GM12891 (cell line): ENCODE data around the gene RACK1.

Experiments
- DNase-seq: peaks from one replicate; pipeline ENCODE4 v3.0.0; 2011; ENCODE audit warnings: low spot score; ENCODE audit not compliant: insufficient read length
- FAIRE-seq: peaks from 2 replicates; lab custom pipeline; 2011; peaks lifted over from hg19 to GRCh38; lab: Jason Lieb, UNC
- PAX5 ChIP-seq: IDR thresholded peaks from 2 replicates; pipeline ENCODE4 v1.6.1; 2011; ENCODE audit warnings: low read length, moderate library complexity, mild to moderate bottlenecking; ENCODE audit not compliant: insufficient read depth, severe bottlenecking
- POLR2A ChIP-seq: IDR thresholded peaks from 2 replicates; pipeline ENCODE4 v1.6.1; 2011; ENCODE audit warnings: low read depth, low read length, control low read depth
- POLR2AphosphoS5 ChIP-seq: IDR thresholded peaks from 2 replicates; pipeline ENCODE4 v1.6.1; 2011; ENCODE audit warnings: low read depth, low read length, control low read depth
- POU2F2 ChIP-seq: IDR thresholded peaks from 2 replicates; pipeline ENCODE4 v1.6.1; 2011; ENCODE audit warnings: low read depth, mild to moderate bottlenecking, control low read depth, low read length, moderate library complexity
- SPI1 ChIP-seq: IDR thresholded peaks from 2 replicates; pipeline ENCODE4 v1.6.1; 2011; ENCODE audit warnings: low read depth, low read length, control low read depth
- TAF1 ChIP-seq: IDR thresholded peaks from 2 replicates; pipeline ENCODE4 v1.6.1; 2011; ENCODE audit warnings: low read depth, low read length, control low read depth

The RACK1 gene

GRCh38 chr5:181234455-181235306 lies 9.0 kb downstream of the RACK1 start:
- FAIRE-seq (no peak), DNase-seq (no peak)
- TF ChIP-seq SPI1 (no peak), POLR2A (peak; percentile 68), POLR2AphosphoS5 (peak; percentile 84), POU2F2 (peak; percentile 58), TAF1 (no peak)

GRCh38 chr5:181233801-181234454 lies 9.8 kb downstream of the RACK1 start:
- no peak for FAIRE-seq

GRCh38 chr5:181233088-181233800 lies 10.5 kb downstream of the RACK1 start:
- TF ChIP-seq POLR2AphosphoS5 (no peak; the same call in 1 of the 2 replicates), TAF1 (no peak), SPI1 (no peak), PAX5 (no peak), POLR2A (no peak), POU2F2 (no peak)
- FAIRE-seq (no peak), DNase-seq (no peak)

More at GRCh38 chr5:181233801-181234454, 9.8 kb downstream of the RACK1 start:
- no peak for DNase-seq
- TF ChIP-seq TAF1: no peak
- no peak for TF ChIP-seq POU2F2
- TF ChIP-seq POLR2A: no peak
- TF ChIP-seq POLR2AphosphoS5: no peak; the same call in 1 of the 2 replicates
- no peak for TF ChIP-seq SPI1
- TF ChIP-seq PAX5: no peak

GRCh38 chr5:181232593-181232992 lies 11.1 kb downstream of the RACK1 start:
- DNase-seq (no peak), FAIRE-seq (no peak)
- no peak for TF ChIP-seq SPI1
- TF ChIP-seq PAX5: no peak
- TF ChIP-seq POLR2A: no peak
- no peak for TF ChIP-seq POLR2AphosphoS5
- TF ChIP-seq TAF1: no peak
- TF ChIP-seq POU2F2: no peak

GRCh38 chr5:181231432-181231831 lies 12.3 kb downstream of the RACK1 start:
- TF ChIP-seq POLR2A: no peak
- no peak for TF ChIP-seq TAF1
- TF ChIP-seq PAX5: no peak
- no peak for TF ChIP-seq SPI1
- TF ChIP-seq POU2F2: no peak
- TF ChIP-seq POLR2AphosphoS5: no peak
- FAIRE-seq (no peak), DNase-seq (no peak)

- TF ChIP-seq PAX5 (no peak), TAF1 (no peak), POU2F2 (no peak), POLR2AphosphoS5 (no peak), POLR2A (no peak), SPI1 (no peak)
- DNase-seq: no peak
- no peak for FAIRE-seq
Observed at GRCh38 chr5:181230551-181230950, 13.2 kb downstream of the RACK1 start.

- TF ChIP-seq POU2F2 (no peak), POLR2A (no peak), SPI1 (no peak), PAX5 (no peak), POLR2AphosphoS5 (no peak), TAF1 (no peak)
- no peak for FAIRE-seq
- no peak for DNase-seq
Observed at GRCh38 chr5:181229996-181230395, 13.7 kb downstream of the RACK1 start.

GRCh38 chr5:181224390-181225229 lies 19.1 kb downstream of the RACK1 start:
- peak; percentile 31; the same call in 1 of the 2 replicates for TF ChIP-seq POLR2A
- TF ChIP-seq POU2F2: no peak
- TF ChIP-seq POLR2AphosphoS5: no peak
- no peak for TF ChIP-seq TAF1
- 0 out of 2 replicates have a peak, but pooled peaks have one; percentile 0 for TF ChIP-seq SPI1
- TF ChIP-seq PAX5: no peak
- DNase-seq (no peak), FAIRE-seq (peak; percentile 38)
